Esophagus muscularis mucosa (tissue), 3 donors: ENCODE measurements around the gene CLUH.

Experiments
- CTCF ChIP-seq, 3 experiments: fragments of 200-600 bp in 2 of 3; fragments of 450-650 bp in 1 of 3; sonication (generic) in 2 of 3; IDR thresholded peaks; one replicate each; pipeline ENCODE4 v1.5.1; 2017 to 2019; ENCODE audit warnings: antibody characterized with exemption in 3 of 3, mild to moderate bottlenecking in 2 of 3, moderate library complexity in 1 of 3
- POLR2A ChIP-seq: fragments of 450-650 bp; IDR thresholded peaks from one replicate; pipeline ENCODE4 v1.6.1; 2017; ENCODE audit warnings: antibody characterized with exemption, moderate library complexity, mild to moderate bottlenecking, low read depth
- POLR2AphosphoS5 ChIP-seq, 2 donors: sonication (generic); formaldehyde crosslinking; IDR thresholded peaks; one replicate each; pipeline ENCODE4 v1.6.1; 2017; ENCODE audit warnings: antibody characterized with exemption in 2 of 2

GRCh38 chr17:2701161-2701995 is 10.2 kb downstream of the CLUH start:
- TF ChIP-seq POLR2AphosphoS5 (IDR thresholded peaks at IDR 0.05) (no peak), POLR2A (no peak), CTCF (IDR thresholded peaks at IDR 0.05) (no peak)
